Left lobe of liver (tissue), 2 donors: Measurements from ENCODE around the gene C10orf90. TPM values are rescaled to one million over a fixed set of nuclear protein-coding genes. Genes with fewer than 3 reads are reported as not detected.

Experiments used
- ATAC-seq: fragments of 200-7000 bp; cut with Tn5 transposase; one replicate; pipeline ENCODE4 v1.9.1; 2020; ENCODE audit warnings: mild to moderate bottlenecking, moderate library complexity
- DNase-seq: peaks from one replicate; pipeline ENCODE4 v3.0.0-alpha.2; 2020; ENCODE audit warnings: low spot score
- total RNA-seq: library from RNA; stranded (reverse); gene quantifications from one replicate; pipeline ENCODE4 v1.2.1, GENCODE V29; 2021
- donor health status: DM: no; HTN: no; CAD: no; lungs with moderate emphysema.
- donor health status: DM: no; HTN: yes; CAD: no.

The C10orf90 gene
- total RNA-seq, 1 donor from 2014 or later, result 0.18 TPM

DNA sequence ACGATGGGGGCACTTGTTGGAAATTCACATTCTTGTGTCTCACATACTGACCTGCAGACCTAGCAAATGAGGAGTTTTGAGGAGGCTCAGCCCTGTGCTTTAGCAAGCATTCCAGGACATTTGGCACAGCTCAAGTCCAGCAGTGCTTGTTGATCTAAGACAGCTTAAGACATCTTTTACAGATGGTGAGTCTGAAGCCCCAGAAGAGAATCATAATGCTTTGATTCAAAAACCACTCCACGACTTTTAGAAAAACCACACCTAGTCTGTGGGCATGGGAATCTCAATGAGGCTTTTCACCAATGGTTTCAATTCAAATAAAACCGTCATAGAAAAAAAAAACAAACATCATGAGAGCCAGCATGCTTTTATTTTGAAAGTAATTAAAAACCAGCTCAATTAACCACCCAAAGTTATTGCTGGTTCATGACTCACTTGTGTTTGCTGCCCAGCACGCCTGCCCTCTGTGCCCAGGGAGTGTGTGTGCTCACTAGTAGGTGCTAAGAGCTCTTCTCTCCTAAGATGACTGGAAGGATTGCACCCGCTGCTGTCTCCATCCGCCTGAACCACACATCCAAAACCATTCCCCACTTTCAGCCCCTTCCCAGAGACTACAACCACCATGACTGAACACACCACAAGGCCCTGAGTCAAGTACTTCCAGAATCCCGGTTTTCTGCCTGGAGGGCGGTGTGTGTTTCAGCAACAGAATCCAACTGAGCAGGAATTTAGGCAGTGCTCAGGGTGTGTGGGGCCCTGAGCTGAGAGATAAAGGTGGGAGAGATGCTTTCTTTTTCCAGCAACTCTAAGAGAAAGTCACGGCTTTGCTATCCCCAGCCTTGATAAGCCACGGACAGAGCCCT lies 152.0 kb downstream of the C10orf90 start:
- no peak for DNase-seq
- no peak for ATAC-seq

DNA sequence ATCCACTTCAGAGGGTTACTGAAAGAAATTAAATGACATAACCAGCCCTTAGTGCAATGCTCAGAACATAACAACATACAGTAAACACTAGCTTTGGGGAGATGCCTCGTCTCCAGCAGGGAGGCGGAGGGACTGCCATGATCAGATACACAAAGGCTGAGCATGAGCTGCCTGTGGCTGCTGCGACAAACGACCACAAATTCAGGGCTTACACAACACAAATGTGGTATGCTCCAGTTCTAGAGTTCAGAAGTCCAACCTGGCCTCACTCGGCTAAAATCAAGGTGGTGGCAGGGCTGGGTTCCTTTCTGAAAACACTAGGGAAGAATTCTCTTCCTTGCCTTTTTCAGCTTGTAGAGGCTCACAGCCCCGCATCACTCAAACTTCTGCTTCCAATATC lies 154.0 kb downstream of the C10orf90 start:
- no peak for DNase-seq
- no peak for ATAC-seq

DNA sequence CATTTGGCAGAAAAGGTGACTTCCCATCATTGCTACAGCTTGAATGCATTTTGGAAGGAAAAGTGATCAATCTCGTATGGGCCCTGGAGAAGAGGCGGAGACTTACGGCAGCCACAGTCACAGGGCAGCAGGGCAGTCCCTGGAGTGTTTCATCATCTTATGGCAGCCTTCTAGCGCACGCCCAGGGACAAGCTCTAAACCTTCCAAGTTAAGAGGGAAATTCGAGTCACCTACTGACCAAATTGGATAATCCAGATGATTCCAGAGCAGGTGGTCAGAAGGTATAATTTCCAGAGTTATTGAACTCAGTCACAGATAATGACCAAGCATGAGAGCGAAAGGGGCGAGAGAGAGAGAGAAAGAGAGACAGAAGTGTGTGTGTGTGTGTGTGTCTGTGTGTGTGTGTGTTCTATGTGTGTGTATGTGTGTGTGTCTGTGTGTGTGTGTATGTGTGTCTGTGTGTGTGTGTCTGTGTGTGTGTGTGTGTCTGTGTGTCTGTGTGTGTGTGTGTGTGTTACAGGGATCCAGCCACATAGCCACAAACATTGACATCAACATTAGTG lies 158.5 kb downstream of the C10orf90 start:
- no peak for DNase-seq
- ATAC-seq, result peak; percentile 75

DNA sequence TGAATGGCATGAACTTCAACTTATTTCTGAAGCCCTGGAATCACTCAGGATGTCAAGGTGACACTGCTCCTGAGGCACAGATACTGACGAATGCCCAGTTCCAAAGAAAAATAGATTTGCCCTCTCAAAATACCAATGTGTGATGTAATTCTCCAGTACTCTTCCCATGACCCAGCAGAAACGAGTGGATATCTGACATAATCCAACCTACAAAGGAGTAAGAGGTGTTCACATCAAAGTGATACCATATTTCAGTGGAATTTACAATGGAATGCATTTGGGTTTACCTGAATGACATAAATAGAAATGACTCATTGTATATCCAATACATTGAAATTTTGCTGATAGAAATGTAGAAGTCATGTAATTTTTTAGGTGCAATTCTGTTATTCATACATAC lies 161.3 kb downstream of the C10orf90 start:
- ATAC-seq (no peak), DNase-seq (no peak)

DNA sequence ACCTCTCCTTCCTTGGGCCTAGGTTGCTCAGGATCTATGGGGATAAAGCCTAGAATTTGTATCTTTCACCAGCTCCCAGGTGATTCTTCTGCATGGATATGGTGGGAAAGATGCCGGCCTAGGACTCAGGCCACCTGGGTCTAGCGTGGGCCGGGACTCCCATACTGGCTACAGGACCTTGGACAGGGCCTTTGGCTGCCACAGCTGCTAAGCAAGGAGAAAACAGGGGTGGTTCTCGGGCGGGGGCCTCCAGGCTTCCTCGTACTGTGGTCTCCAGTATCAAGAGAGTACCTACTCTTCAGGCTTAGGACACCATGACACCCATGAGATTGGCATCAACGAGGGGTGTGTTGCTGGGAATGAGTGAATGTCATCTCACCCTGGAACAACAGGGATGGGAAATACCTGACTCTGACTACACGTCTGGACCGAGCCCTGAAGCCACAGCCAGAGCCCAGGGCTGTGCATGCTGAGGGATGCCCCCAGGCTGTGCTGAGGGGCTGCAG lies 161.9 kb downstream of the C10orf90 start:
- no peak for ATAC-seq

DNA sequence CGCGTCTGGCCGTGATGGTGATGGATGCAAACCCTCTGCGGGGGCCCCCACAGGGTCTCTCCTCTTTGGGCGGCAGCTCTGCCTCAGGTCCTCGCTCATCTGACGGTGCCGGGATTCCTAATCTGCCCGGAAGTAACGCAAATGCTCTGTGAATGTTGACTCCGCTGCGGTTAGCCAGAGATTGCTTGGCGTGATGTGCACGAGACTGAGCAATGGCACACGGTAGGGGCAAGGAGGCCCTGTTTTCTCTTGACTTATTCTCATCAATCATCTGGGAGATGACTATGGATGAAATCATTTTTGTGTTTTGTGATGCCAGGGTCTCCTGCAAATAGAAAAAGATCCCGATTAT lies 165.8 kb downstream of the C10orf90 start:
- ATAC-seq (no peak), DNase-seq (no peak)

More for the DNA sequence above, 161.9 kb downstream of the C10orf90 start:
- no peak for DNase-seq

DNA sequence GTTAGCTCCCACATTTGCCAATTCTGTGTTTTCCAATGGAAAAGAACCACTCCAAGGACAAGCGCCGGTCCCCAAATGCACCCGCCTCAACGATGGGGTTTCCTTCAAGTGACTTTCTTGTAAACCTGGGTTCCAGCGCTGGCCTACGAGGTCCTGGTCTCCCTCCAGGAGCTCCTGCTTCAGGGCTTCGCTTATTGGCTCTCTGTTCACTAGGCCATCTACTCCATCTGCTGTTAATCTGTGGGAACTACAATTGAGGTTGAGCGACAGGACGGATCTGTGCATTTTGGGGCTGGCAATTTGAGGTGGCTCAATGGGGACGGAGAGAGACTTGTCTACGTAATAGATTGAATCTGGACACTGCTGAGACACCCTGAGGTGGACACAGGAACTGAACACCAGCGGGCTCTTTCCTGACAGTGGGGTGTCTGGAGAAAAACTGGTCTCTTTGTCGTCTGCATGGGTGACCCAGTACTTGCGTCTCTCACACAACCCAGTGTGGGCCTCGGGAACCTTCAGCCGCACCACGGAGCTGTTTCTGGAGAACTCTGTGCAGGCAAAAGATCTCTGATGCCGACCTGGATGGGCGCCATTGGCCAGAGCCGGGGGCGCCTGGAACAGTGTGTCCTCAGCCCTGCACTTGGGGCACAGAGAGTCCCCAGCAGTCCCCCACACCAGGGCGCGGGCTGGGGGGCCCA lies 166.3 kb downstream of the C10orf90 start:
- DNase-seq, result no peak
- ATAC-seq, result peak; percentile 96

DNA sequence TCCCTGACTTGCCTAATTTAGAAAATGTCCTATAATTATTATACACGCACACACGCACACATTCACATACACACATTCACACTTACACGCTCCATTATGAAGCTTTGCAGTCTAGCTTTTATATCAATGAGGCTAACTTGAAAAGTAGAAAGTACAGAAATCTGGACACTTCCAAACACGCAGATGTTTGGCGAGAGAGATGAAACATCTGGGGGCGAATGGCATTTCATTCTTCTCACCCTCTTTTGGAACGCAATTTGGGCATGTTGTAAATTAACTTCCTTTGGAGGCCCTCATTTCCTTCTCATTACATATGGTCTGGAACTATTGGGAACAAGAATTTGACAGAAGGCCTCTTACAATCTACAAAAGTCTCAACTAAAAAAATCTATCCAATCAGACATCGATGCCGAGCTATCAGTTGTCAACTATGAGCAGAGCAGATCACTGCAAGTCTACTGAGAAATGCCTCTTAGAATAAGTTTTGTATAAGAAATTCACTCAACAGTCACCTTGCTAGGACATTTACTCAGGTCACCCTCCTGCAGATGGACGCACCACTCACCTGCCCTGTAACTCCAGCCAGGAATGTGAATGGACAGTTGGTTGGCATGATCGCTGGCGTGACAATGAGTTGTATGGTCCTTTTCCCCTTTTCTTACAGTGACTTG lies 167.0 kb downstream of the C10orf90 start:
- ATAC-seq (no peak), DNase-seq (no peak)

DNA sequence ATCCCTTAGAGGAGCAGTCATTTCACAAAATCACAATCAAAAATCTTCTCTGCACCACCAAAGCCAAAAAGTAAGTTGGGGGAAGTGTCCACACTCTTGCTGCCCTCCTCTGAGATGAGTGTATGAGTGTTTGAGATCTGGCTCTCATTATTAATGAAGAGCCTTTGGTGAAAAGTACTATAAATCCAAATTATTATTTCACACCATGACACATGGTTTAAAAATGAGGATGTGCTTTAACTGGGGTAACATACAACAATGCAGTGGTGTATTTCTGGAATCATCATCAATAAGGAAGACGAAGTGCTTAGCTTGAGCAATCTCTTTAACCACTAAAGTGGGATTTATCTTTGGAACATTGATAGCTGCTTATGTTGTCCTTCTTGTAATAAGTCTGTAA lies 168.1 kb downstream of the C10orf90 start:
- ATAC-seq, result no peak
- no peak for DNase-seq

DNA sequence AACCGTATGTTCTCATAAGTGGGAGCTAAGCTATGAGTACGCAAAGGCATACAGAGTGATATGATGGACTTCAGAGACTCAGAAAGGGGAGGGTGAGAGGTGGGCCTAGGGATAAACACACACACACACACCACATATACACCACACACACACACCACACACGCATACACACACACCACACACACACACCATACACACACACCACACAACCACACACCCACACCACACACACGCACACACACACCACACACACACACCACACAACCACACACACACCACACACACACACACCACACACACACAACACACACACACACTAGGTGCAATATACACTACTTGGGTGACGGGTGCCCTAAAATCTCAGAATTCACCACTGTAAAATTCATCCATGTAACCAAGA lies 168.7 kb downstream of the C10orf90 start:
- ATAC-seq (no peak), DNase-seq (no peak)

DNA sequence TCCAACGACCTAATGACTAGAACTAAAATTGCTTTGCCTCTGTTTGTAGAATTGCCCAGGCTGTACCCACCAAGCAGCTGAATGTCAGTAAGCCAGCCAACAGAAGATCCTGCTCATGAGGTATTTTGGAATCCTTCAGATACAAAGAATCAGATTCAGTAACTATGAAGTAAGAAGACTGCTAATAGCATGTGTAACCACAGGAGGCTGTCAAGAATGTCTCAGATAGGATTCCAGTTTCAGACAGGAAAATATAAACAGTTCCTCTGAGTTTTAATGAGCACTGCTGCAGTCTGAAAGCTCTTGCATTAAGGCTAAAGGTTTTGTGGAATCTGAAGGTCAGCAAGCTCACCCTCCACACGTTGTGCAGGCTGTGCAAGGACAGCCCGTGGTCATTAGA lies 169.6 kb downstream of the C10orf90 start:
- DNase-seq (no peak), ATAC-seq (no peak)

DNA sequence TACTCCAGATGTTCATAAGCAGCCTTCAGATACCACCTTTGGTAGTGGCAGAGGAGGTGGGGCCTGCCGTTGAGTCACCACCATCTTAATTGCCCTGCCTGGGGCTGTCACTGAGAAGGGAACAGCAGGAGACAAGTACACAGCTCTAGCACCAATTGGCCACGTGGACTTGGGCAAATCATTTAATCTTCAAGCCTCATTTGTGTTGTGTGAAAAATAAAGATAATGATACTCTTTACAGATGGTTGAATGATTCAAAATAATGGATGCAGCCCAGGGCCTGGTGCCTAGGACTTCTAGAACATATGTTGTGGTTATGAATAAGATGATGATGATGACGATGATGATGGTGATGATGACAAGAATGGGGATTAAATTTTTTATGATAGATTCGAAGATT lies 170.3 kb downstream of the C10orf90 start:
- DNase-seq (no peak), ATAC-seq (no peak)

DNA sequence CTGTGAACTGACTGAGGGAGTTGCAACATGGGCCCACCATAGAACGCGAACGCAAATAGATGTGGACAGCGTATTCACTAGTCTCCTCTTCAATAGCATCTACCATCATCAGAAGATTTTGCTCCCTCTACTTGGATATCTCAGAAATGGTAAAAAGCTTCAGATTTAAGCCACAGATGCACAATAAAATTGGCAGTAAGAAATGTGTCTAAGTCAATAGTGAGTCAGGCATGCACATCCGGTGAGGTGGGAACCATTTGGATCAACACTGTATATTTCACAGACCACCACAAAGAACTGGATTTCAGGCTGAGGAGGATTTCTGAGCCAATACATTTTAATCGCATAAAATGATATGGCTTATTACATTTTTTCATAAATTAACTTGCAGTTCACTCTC lies 170.7 kb downstream of the C10orf90 start:
- no peak for DNase-seq
- no peak for ATAC-seq

DNA sequence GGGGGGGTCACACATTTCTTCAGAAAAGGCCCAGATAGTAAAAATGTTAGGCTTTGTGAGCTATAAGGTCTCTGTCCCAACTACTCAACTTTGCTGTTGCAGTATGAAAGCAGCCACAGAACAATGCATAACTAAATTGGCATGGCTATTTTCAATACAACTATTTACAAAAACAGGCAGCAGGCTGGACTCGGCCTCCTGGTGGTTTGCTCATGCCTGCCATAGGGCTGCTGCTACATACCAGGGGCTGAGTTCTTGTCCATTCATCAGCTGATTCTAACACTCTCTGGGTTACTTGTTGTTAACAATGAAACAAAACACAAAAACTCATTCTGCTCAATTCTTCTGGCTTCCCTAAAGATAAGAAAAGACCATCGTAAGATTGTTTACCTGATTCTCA lies 172.8 kb downstream of the C10orf90 start:
- ATAC-seq (no peak), DNase-seq (no peak)

DNA sequence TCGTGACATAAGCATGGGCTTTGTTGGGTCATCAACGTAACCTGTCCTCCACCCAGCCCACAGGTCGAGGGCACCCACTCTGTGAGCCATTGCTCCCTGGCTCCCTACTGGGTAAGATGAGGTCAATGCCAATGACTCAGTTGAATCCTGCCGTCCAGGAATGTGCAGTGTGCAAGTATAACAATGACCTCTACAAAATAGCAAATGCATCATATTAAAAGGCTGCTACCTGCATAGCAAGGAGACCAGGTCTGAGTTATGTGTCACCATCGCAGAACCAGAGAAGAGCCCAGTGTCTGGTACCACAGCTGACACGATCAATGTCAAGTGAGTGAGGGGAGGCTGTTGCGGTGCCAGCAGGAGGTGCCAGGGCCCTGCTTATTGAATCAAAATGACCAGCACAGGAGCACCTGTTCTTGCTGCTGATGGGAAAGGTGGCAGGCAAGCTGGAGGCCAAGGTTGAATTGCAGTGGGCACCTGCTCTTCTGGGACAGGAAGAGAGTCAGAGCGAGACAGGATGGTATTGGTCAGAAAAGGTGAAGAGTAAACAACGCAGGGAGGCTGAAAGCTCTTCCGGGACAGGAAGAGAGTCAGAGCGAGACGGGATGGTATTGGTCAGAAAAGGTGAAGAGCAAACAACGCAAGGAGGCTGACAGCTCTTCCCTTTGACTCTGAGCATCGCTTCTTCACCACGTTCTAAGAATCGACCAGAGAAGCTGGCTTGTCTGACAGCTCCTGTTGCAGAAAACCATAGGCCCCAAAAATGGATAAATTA lies 173.5 kb downstream of the C10orf90 start:
- no peak for ATAC-seq

DNA sequence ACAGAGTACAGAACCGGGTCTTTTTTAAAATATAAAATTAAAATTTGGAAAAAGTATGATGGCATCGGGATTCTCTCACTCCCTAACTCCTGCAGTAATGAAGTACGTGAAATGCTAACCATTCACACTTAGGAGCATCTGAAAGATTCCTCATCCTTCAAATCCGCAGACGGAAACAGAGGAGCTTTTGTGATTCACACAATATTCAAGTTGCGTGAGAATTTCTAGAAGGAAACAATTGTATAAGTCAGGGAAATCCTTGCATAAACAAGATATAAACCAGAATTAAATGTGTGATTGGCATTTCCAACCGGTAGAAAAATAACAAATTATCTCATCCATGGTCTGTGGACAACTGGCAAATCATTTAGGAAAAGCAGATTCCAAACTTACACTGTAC lies 179.0 kb downstream of the C10orf90 start:
- DNase-seq, result no peak
- no peak for ATAC-seq

More for the DNA sequence above, 173.5 kb downstream of the C10orf90 start:
- DNase-seq, result no peak

DNA sequence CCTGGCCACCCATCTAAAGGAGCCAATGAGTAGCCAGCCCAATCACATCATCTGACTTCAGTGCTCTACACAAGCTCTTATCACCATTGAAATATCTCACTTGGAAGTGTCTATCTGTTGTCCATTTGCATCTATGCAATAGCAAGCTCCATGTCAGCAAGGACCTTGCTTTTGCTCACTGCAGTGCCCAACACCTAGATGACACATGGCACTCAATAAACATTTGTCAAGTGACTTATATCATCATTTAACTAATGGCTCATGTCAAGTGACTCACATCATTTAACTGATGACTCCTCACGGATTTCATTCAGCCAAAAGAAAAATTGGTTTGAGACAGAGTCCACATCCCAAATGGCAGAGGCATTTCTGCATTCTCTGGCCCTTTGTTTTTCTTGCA lies 189.3 kb downstream of the C10orf90 start:
- ATAC-seq, result no peak
- DNase-seq, result no peak

DNA sequence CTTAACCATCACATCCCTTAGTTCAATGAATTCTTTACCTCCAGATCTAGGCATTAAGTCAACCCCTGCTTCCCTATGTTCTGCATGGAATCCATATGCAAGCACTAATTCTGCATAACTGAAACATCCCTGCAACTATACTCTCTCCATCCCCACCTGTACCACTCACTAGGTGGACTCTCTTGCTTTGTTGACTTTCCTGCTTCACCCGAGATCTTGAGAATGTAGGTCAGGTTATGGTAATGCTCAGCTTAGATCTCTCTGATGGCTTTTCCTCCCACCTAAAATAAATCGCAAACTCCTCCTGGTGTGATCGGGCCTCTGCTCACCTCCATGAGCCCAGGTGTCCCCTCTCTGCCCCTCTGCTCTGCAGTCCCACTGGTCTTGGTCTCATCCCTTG lies 189.8 kb downstream of the C10orf90 start:
- no peak for ATAC-seq
- no peak for DNase-seq

DNA sequence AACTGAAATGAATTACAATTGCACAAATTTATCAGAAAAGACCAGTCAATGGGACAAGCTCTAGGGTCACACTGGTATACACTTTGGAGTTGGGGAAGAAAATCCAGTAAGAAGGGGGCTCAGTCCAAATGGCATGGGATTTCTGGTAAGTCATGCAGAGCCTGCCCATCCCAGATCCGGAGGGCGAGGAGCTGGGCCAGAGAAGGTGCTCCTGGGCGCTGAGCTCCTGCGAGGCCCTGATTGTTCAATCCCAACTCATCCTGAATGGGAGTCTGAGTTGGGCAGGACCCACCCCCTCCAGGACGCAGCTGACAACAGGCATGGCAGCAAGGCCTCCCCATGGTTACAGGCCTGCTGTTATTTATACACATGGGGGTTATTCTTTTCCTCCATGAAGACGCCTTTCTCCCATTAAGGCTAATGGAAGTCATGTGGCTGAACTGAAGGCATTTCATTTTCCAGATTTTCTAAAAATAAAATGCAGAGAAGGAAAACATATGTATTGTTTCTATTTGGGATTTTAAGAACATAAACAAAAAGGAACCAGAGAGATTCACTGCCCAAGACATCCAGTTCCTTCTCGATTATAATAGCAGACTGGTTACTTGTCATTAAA lies 191.1 kb downstream of the C10orf90 start:
- ATAC-seq, result no peak
- DNase-seq, result no peak

DNA sequence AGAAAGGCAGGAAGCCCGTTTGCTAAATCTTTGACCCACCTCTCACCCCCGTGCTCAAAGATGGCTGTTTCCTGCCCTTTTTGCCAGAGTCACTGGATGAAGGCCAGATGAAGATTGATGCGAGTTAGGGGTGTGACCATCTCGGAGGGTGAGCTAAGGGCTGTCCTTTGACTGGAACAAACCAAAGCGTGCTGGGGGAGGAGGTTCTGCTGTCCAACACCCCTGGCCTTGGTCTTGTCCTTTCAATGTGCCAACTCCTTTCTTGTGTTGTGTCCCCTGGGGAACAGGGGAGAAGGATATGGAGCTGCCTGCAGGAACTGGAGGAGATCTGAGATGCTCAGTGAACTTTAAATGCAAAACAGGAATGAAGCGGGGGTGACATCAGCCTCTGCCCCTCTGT lies 191.9 kb downstream of the C10orf90 start:
- no peak for DNase-seq
- ATAC-seq, result no peak
